Middle frontal gyrus (tissue), 1 donor: ENCODE data around the gene ZNF678.
"Not testable (repeated sequence)": the region's sequence is repeated elsewhere in the genome, so short reads cannot be mapped to it uniquely, and the experiment has no call there.

Experiments used
- DNase-seq: peaks from one replicate; pipeline ENCODE4 v3.0.0-alpha.2; 2015; ENCODE audit warnings: low spot score; ENCODE audit errors: extremely low spot score

Gene ZNF678

GRCh38 chr1:227549892-227550291 lies 13.5 kb upstream of the ZNF678 start:
- DNase-seq = no peak

- DNase-seq = not testable (repeated sequence)
These were observed 11.5 kb upstream of the ZNF678 start for GRCh38 chr1:227551881-227552280.

GRCh38 chr1:227556288-227556687 lies 7.1 kb upstream of the ZNF678 start:
- no peak for DNase-seq

- no peak for DNase-seq
These were observed 5.2 kb upstream of the ZNF678 start for GRCh38 chr1:227557962-227558725.

GRCh38 chr1:227558732-227559262 lies 4.6 kb upstream of the ZNF678 start:
- no peak for DNase-seq

- no peak for DNase-seq
These were observed 3.9 kb upstream of the ZNF678 start for GRCh38 chr1:227559499-227559898.

GRCh38 chr1:227559926-227560325 lies 3.4 kb upstream of the ZNF678 start:
- DNase-seq = no peak

GRCh38 chr1:227560393-227561173 lies 2.8 kb upstream of the ZNF678 start:
- no peak for DNase-seq

- no peak for DNase-seq
These were observed 2.0 kb upstream of the ZNF678 start for GRCh38 chr1:227561241-227561907.

GRCh38 chr1:227562037-227562436 lies 1.3 kb upstream of the ZNF678 start:
- no peak for DNase-seq

- DNase-seq = no peak
These were observed 428 bp upstream of the ZNF678 start for GRCh38 chr1:227562933-227563323.

GRCh38 chr1:227567256-227567655 lies 3.9 kb downstream of the ZNF678 start:
- DNase-seq = no peak

- DNase-seq = no peak
These were observed 5.2 kb downstream of the ZNF678 start for GRCh38 chr1:227568593-227568992.

GRCh38 chr1:227572752-227573151 lies 9.4 kb downstream of the ZNF678 start:
- no peak for DNase-seq

GRCh38 chr1:227574926-227575325 lies 11.6 kb downstream of the ZNF678 start:
- DNase-seq = no peak

GRCh38 chr1:227576189-227576588 lies 12.8 kb downstream of the ZNF678 start:
- no peak for DNase-seq

GRCh38 chr1:227577500-227577899 lies 14.1 kb downstream of the ZNF678 start:
- DNase-seq = no peak

- DNase-seq = no peak
These were observed 20.0 kb downstream of the ZNF678 start for GRCh38 chr1:227583354-227583753.

- DNase-seq = no peak
These were observed 23.4 kb downstream of the ZNF678 start for GRCh38 chr1:227586733-227587132.

GRCh38 chr1:227587968-227588367 lies 24.6 kb downstream of the ZNF678 start:
- DNase-seq = no peak

GRCh38 chr1:227588769-227589168 lies 25.4 kb downstream of the ZNF678 start:
- not testable (repeated sequence) for DNase-seq

GRCh38 chr1:227589777-227590176 lies 26.4 kb downstream of the ZNF678 start:
- DNase-seq = not testable (repeated sequence)
